Calu3 (cell line): ENCODE measurements around the gene CYP2R1. TPM values are rescaled to one million over a fixed set of nuclear protein-coding genes. Genes with fewer than 3 reads are reported as not detected.

Experiments
- BruUV-seq: library from RNA; stranded (reverse); fragments of 400-500 nt; replicated peaks from 2 replicates; lab custom pipeline; 2021; lab: Mats Ljungman, UMichigan
- CTCF ChIA-PET: fragments of 300-600 bp; sonication (Branson Sonifier 250); formaldehyde crosslinking; loops from one replicate; lab custom pipeline; 2022; ENCODE audit warnings: antibody characterized with exemption; lab: Charles Lee
- DNase-seq: peaks from one replicate; pipeline ENCODE4 v3.0.0; 2022
- H3K27ac Mint-ChIP-seq: one replicate; pipeline ENCODE4 v1.8.0; 2022; ENCODE audit warnings: mixed read lengths; ENCODE audit not compliant: unreplicated experiment
- H3K27me3 Mint-ChIP-seq: one replicate; pipeline ENCODE4 v1.8.0; 2022; ENCODE audit warnings: mixed read lengths; ENCODE audit not compliant: unreplicated experiment
- H3K36me3 Mint-ChIP-seq: one replicate; pipeline ENCODE4 v1.8.0; 2022; ENCODE audit warnings: mild to moderate bottlenecking, moderate library complexity, mixed read lengths; ENCODE audit not compliant: insufficient read depth, unreplicated experiment
- H3K4me1 Mint-ChIP-seq: one replicate; pipeline ENCODE4 v1.8.0; 2022; ENCODE audit warnings: mild to moderate bottlenecking, low read depth, mixed read lengths; ENCODE audit not compliant: unreplicated experiment
- H3K4me3 Mint-ChIP-seq: one replicate; pipeline ENCODE4 v1.8.0; 2022; ENCODE audit warnings: mild to moderate bottlenecking, low read depth, moderate library complexity, mixed read lengths; ENCODE audit not compliant: unreplicated experiment
- H3K9me3 Mint-ChIP-seq: one replicate; pipeline ENCODE4 v1.8.0; 2022; ENCODE audit warnings: low read depth, mixed read lengths; ENCODE audit not compliant: unreplicated experiment
- CTCF ChIP-seq: fragments of 200-600 bp; IDR thresholded peaks from one replicate; pipeline ENCODE4 v1.8.0; 2022; ENCODE audit warnings: antibody characterized with exemption; ENCODE audit not compliant: unreplicated experiment
- intact Hi-C: fragments of 100-400 bp; cut with micrococcal nuclease; formaldehyde crosslinking; loops from one replicate; pipeline ENCODE4 v1.10.0; 2022; ENCODE audit not compliant: unreplicated experiment
- total RNA-seq: library from RNA; stranded (reverse); gene quantifications from 2 replicates; pipeline ENCODE4 v1.2.3, GENCODE V29; 2022

Gene CYP2R1
- total RNA-seq, 1 experiment from 2014 or later, result 21.4 TPM

- no peak for DNase-seq
- Mint-ChIP-seq H3K27ac (no peak overlapping the region), H3K4me3 (no peak overlapping the region), H3K36me3 (no peaks in the 10 kb centered on the region), H3K4me1 (no peaks in the 10 kb centered on the region), H3K27me3 (peaks cover 11% of the 10 kb centered on the region), H3K9me3 (no peaks in the 10 kb centered on the region)
- no TSS peak for BruUV-seq
- CTCF ChIA-PET, result no interaction called here
- intact Hi-C loops, result no loop called here
- TF ChIP-seq CTCF, result no peak
These were observed 22.5 kb upstream of the CYP2R1 start for GRCh38 chr11:14914536-14914935.

- no TSS peak for BruUV-seq
- Mint-ChIP-seq H3K9me3 (no peaks in the 10 kb centered on the region), H3K36me3 (no peaks in the 10 kb centered on the region), H3K27ac (peak overlapping the region; percentile 60), H3K4me3 (peak overlapping the region; percentile 14), H3K4me1 (peaks cover 11% of the 10 kb centered on the region), H3K27me3 (no peaks in the 10 kb centered on the region)
- intact Hi-C loops, result loop anchor here (1.0 to 10.0 kb wide), 6 partner anchors 66 to 371 kb away; partner anchors contain the start of gene PDE3B
- TF ChIP-seq CTCF, result peak; percentile 58
- CTCF ChIA-PET, result interaction anchor here (0.6 to 4.5 kb wide), 29 partner anchors 10 to 371 kb away, joined by 3 to 124 read pairs (median 5); partner anchors contain the start of genes CALCB, CYP2R1 and PDE3B
- DNase-seq, result no peak
These were observed 16.3 kb upstream of the CYP2R1 start for GRCh38 chr11:14908214-14908880.

GRCh38 chr11:14907411-14908213 lies 15.6 kb upstream of the CYP2R1 start:
- Mint-ChIP-seq H3K27me3 (no peaks in the 10 kb centered on the region), H3K4me1 (peaks cover 11% of the 10 kb centered on the region), H3K27ac (peak overlapping the region; percentile 60), H3K36me3 (no peaks in the 10 kb centered on the region), H3K9me3 (no peaks in the 10 kb centered on the region), H3K4me3 (peak overlapping the region; percentile 14)
- intact Hi-C loops, result loop anchor here (1.0 to 10.0 kb wide), 7 partner anchors 67 to 370 kb away; partner anchors contain the start of gene PDE3B
- DNase-seq, result peak; percentile 82
- no TSS peak for BruUV-seq
- peak; percentile 80 for TF ChIP-seq CTCF
- CTCF ChIA-PET, result interaction anchor here (0.6 to 4.5 kb wide), 28 partner anchors 9 to 371 kb away, joined by 3 to 124 read pairs (median 5); partner anchors contain the start of genes CALCB, CYP2R1 and PDE3B

- CTCF ChIA-PET, result interaction anchor here (1.0 to 4.5 kb wide), 13 partner anchors 8 to 174 kb away, joined by 3 to 124 read pairs (median 8); partner anchors contain the start of genes CALCB and CYP2R1
- intact Hi-C loops, result loop anchor here (1.0 to 10.0 kb wide), 3 partner anchors 117 to 370 kb away; partner anchors contain the start of gene PDE3B
- Mint-ChIP-seq H3K9me3 (no peaks in the 10 kb centered on the region), H3K36me3 (no peaks in the 10 kb centered on the region), H3K27ac (no peak overlapping the region), H3K27me3 (no peaks in the 10 kb centered on the region), H3K4me3 (no peak overlapping the region), H3K4me1 (peaks cover 11% of the 10 kb centered on the region)
- TF ChIP-seq CTCF, result no peak
- no peak for DNase-seq
- no TSS peak for BruUV-seq
These were observed 15.0 kb upstream of the CYP2R1 start for GRCh38 chr11:14906993-14907392.
